TTC549 (cell line): Measurements from ENCODE around the gene GINS2.

Source experiments
- FAIRE-seq: peaks from 2 replicates; lab custom pipeline; 2012; peaks lifted over from hg19 to GRCh38; lab: Jason Lieb, UNC

The GINS2 gene

GRCh38 chr16:85688586-85689284, at the start of gene GINS2:
GINS2 (minus strand) TSS chr16:85688954; CDS start chr16:85688898, 56 bp downstream.
- no peak for FAIRE-seq

DNA sequence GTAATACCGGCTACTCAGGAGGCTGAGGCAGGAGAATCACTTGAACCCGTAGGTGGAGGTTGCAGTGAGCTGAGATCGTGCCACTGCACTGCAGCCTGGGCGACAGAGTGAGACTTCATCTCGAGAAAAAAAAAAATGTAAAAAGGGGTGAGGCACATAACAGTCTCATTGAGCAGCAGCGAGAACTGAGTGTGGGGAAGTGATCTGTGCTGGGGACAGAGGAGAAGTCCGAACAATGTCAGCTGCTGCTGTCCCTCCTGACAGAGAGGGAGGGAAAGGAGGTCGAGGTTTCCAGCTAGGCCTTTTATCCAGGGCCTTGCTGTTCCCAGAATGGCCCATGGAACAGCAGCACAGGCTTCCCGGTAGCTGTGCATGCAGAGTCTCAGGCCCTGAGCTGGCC, 48.2 kb upstream of the GINS2 start:
- FAIRE-seq: no peak

GRCh38 chr16:85735946-85736345, 47.2 kb upstream of the GINS2 start:
- FAIRE-seq: no peak

DNA sequence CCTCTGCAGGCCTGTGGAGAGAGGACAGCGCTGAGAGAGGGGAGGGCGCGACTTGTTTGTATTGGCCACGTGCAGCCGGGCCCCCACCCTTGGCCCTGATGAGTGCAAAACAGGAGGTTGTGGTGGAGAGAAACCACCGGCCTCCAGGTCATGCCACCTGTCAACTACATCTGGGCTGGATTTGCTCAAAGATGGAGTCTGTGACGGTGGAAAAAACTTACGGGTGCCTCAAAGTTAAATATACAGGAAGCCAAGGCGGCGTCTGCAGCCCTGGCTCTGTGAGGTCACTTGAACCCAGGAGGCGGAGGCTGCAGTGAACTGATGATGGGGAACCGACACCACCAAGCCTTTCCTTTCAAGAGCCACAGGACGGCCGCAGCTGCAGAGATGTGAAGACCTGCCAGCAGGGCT, 46.5 kb upstream of the GINS2 start:
- no peak for FAIRE-seq

GRCh38 chr16:85734311-85735017, 45.7 kb upstream of the GINS2 start:
- FAIRE-seq: no peak

DNA sequence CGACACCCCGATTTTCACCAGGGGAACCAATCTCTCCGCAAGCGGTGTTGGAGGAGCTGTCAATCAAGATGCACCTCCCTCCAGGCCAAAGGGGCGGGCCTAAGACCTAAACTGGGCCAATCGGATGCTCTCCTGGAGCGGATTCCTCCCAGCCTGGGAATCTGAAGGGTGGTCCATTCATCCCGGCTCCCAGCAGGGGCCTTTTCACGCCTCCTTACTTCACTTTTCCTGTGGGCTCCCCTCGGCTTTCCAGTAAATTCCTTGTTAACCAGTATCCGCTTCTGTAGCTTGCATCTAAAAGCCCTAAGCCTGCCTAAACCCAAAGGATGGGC, 45.1 kb upstream of the GINS2 start:
- FAIRE-seq: no peak

- no peak for FAIRE-seq
Measured at GRCh38 chr16:85733155-85733838, 44.5 kb upstream of the GINS2 start.

DNA sequence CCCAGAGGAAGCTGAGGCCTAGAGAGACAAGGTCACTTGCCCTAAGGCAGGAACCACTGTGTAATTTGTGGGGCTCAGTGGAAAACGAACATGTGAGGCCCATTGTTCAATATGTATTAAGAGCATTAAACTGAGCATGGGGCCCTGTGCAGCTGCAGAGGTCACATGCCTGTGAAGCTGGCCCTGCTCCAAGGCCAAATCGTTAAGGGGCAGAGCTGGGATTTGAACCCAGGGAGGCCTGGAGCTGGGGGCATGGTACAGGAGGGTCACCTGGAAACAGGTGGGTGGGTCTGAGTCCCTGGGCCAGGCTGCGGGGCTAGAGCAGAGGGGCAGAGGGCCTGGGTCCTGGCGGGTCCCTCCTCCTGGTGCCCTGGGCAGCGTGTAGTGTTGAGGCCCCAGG, 42.4 kb upstream of the GINS2 start:
- FAIRE-seq: no peak

DNA sequence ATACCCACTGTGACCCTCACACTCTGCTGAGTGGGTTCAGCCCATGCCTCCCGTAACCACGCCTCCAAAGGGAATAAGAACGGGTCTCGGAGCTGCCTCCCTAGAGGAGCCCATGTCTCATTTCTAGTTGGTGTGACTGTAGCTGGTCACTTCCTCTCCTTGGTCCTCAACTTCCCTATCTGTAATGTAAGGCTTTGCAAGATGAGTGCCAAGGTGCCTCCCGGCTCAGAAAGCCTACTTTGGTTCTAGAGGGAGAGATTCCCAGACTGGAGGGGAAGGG, 41.4 kb upstream of the GINS2 start:
- no peak for FAIRE-seq

- no peak for FAIRE-seq
Measured at GRCh38 chr16:85729452-85730185, 40.9 kb upstream of the GINS2 start.

DNA sequence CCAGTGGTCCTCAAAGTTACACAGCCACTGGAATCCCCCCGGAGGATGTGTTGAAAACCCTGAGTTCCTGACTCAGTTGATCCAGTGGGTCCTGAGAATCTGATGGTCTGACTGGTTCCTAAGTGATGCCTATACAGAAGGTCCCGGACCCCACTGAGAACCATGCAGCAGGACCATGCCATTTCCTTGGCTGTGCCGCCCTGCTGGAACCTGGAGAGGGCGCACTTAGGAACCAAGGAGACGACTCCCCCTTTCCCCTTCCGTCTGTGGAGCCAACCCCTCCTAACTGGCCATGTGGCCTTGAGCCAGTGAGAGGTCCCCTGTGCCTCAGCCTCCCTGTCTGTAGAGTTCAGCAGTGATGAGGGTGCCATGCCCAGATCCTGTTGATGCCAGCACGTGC, 40.1 kb upstream of the GINS2 start:
- no peak for FAIRE-seq

GRCh38 chr16:85724936-85725335, 36.2 kb upstream of the GINS2 start:
- no peak for FAIRE-seq

DNA sequence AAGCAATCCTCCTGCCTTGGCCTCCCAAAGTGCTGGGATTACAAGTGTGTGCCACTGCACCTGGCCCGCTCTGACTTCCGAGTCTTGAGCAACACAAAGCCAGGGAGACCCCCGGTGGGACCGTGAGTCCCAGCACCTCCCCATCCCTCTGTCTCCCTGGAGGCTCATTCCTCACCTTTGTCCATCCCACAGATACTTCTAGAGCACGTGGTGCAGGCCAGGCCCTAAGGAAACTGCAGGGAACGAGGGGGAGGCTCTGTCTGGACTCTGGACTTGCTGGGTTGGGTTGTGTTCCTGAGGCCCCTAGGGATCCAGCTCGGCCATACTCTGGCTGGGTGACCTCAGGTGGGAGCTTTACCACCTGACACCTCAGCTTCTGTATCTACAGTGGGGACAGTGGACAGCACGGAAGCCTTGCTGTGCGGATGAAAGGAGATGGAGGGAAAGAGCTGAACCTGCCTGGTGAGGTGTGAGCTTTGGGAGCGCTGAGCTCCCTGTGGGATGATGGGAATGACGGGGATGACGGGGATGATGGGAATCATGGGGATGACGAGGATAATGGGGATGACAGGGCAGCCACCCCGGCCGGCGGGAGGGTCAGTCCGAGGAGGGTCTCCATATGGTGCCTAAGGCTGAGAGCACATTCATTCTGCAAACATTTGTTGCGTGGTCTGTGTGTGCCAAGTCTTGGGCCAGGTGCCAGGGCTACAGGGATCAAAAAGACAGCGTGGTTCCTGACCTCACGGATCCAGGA, 35.5 kb upstream of the GINS2 start:
- no peak for FAIRE-seq

DNA sequence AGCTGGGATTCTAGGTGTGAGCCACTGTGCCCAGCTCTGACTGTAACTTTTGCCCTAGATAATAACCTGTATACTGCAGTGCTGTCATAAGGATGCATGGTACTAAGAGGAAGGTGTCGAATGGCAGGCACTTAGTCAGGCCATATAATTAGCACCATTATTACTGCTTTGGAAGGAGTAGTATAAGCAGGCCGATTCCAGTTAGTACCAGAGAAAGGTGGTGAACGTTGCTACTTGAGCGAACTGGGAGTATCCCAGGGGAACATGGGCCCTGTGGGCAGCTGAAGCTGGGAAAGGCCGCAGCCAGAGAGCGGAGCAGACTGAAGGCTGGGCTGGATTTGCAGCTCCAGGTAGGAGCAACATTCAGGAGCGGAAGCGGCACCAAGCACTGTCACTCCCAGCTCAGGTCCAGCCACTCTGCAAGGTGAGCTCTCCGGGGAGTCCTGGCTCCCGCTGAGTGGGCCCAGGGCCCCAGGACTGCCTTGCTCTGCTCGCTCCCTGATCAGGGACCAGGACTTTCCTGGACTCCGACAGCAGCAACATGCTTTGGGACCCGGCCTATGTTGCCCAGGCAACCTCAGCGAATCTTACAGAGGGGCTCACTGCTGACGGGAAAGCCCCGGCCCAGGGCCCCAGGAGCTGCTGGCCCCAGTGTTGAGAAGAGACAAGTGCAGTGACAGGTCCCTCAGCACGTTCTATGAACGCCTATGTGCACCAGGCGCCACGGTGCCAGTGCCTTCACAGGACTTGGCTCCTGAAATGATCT, 33.6 kb upstream of the GINS2 start:
- FAIRE-seq: no peak

DNA sequence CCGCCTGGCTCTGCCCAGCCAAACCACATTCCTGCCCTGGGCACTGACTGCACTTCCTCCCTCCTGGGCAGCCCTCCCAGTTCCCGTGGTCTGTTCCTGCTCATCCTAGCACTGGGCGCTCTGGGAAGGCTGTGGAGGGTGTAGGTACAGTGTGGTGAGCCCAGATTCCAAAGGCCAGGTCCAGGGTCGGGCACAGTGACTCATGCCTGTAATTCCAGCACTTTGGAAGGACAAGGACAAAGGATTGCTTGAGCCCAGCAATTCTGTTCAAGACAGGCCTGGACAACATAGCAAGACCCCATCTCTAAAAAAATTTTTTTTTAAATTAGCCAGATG, 31.5 kb upstream of the GINS2 start:
- FAIRE-seq: no peak

GRCh38 chr16:85719605-85720301, 31.0 kb upstream of the GINS2 start:
- FAIRE-seq: no peak

- no peak for FAIRE-seq
Measured at GRCh38 chr16:85718682-85719081, 29.9 kb upstream of the GINS2 start.

GRCh38 chr16:85718153-85718477, 29.4 kb upstream of the GINS2 start:
- FAIRE-seq: no peak

GRCh38 chr16:85717393-85718152, 28.8 kb upstream of the GINS2 start:
- FAIRE-seq: no peak

GRCh38 chr16:85716680-85717038, 27.9 kb upstream of the GINS2 start:
- no peak for FAIRE-seq
